OCI-LY1 (cell line): ENCODE results near the gene MBD3L2.

Experiments used
- CTCF ChIP-seq: fragments of 200-600 bp; sonication (generic), shearing (Covaris generic); IDR thresholded peaks from 2 replicates; pipeline ENCODE4 v1.5.1; 2017; ENCODE audit warnings: mild to moderate bottlenecking, antibody characterized with exemption, low read length, moderate library complexity, mixed read lengths
- EZH2 ChIP-seq: fragments of 200-600 bp; sonication (generic), shearing (Covaris generic); IDR thresholded peaks from 2 replicates; pipeline ENCODE4 v1.8.0; 2017; ENCODE audit warnings: borderline replicate concordance, mixed run types, mild to moderate bottlenecking, antibody characterized with exemption, low read length, moderate library complexity, mixed read lengths

GRCh38 chr19:7000333-7000732, 48.8 kb upstream of the MBD3L2 start:
- TF ChIP-seq CTCF (no peak), EZH2 (no peak)
